Loucy (cell line): ENCODE data around the gene JTB.

Experiments used
- EZH2phosphoT487 ChIP-seq: fragments of 200-600 bp; IDR thresholded peaks from 2 replicates; pipeline ENCODE4 v1.6.1; 2018; ENCODE audit warnings: antibody characterized with exemption, mild to moderate bottlenecking, moderate library complexity, borderline replicate concordance
- TF ChIP-seq, protein P1 (sequence below): fragments of 200-600 bp; sonication (generic); conservative IDR thresholded peaks from 2 replicates; pipeline ENCODE4 v1.5.1; 2014; ENCODE audit warnings: mild to moderate bottlenecking, antibody characterized with exemption, low read length

DNA sequence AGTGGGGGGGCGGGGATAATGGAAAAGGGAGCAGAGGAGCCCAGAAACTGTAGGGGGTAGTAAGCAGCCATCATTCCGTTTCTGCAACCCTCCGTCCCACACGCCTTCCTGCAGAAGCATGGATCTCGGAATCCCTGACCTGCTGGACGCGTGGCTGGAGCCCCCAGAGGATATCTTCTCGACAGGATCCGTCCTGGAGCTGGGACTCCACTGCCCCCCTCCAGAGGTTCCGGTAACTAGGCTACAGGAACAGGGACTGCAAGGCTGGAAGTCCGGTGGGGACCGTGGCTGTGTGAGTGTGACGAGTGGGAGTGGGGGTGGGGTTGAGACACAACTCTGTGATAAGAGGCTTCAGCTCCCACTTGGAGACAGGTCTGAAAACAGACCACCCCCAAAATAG is 9.1 kb downstream of the JTB start:
- TF ChIP-seq, protein P1, sequence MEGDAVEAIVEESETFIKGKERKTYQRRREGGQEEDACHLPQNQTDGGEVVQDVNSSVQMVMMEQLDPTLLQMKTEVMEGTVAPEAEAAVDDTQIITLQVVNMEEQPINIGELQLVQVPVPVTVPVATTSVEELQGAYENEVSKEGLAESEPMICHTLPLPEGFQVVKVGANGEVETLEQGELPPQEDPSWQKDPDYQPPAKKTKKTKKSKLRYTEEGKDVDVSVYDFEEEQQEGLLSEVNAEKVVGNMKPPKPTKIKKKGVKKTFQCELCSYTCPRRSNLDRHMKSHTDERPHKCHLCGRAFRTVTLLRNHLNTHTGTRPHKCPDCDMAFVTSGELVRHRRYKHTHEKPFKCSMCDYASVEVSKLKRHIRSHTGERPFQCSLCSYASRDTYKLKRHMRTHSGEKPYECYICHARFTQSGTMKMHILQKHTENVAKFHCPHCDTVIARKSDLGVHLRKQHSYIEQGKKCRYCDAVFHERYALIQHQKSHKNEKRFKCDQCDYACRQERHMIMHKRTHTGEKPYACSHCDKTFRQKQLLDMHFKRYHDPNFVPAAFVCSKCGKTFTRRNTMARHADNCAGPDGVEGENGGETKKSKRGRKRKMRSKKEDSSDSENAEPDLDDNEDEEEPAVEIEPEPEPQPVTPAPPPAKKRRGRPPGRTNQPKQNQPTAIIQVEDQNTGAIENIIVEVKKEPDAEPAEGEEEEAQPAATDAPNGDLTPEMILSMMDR = no peak
- TF ChIP-seq EZH2phosphoT487 = no peak
